H1 (cell line): ENCODE data around the gene PRPF18. TPM values are rescaled to one million over a fixed set of nuclear protein-coding genes. Genes with fewer than 3 reads are reported as not detected.

ENCODE experiments used
- CTCF ChIA-PET: fragments of 300-600 bp; sonication (Branson Sonifier 250); formaldehyde crosslinking; loops from one replicate; lab custom pipeline; 2021; ENCODE audit not compliant: partially characterized antibody; lab: Charles Lee
- POLR2A ChIA-PET: fragments of 300-600 bp; sonication (Branson Sonifier 250); formaldehyde crosslinking; loops from one replicate; lab custom pipeline; 2021; ENCODE audit warnings: inconsistent platforms; ENCODE audit not compliant: partially characterized antibody; lab: Charles Lee
- DNase-seq, 2 experiments: peaks; one replicate each; pipeline versions ENCODE4 v3.0.0 to v3.0.0-alpha.2; 2010 to 2022; ENCODE audit warnings: low spot score in 2 of 2, low read depth in 1 of 2, mixed read lengths in 1 of 2
- FAIRE-seq: peaks from 2 replicates; lab custom pipeline; 2011; peaks lifted over from hg19 to GRCh38; lab: Jason Lieb, UNC
- H2AFZ ChIP-seq: 2 replicates; pipeline ENCODE4 v1.8.1; 2012; ENCODE audit warnings: low read length, inconsistent platforms
- H2AK5ac ChIP-seq: 2 replicates; pipeline ENCODE4 v1.6.1; 2013; ENCODE audit warnings: low read depth, low read length
- H2BK120ac ChIP-seq: replicated peaks from 2 replicates; pipeline ENCODE3; 2013; ENCODE audit warnings: low read depth, low read length, inconsistent platforms
- H2BK12ac ChIP-seq: 2 replicates; pipeline ENCODE4 v1.6.1; 2013; ENCODE audit warnings: low read depth, low read length
- H2BK15ac ChIP-seq: 2 replicates; pipeline ENCODE4 v1.6.1; 2013; ENCODE audit warnings: low read length
- H2BK20ac ChIP-seq: 2 replicates; pipeline ENCODE4 v1.6.1; 2013; ENCODE audit warnings: low read length
- H2BK5ac ChIP-seq: 2 replicates; pipeline ENCODE4 v1.6.1; 2013; ENCODE audit warnings: low read depth, low read length
- H3K14ac ChIP-seq: 2 replicates; pipeline ENCODE4 v1.6.1; 2013; ENCODE audit warnings: inconsistent platforms; ENCODE audit not compliant: insufficient read length
- H3K18ac ChIP-seq: 2 replicates; pipeline ENCODE4 v1.6.1; 2013; ENCODE audit warnings: low read length; ENCODE audit errors: extremely low read depth
- H3K23ac ChIP-seq: 2 replicates; pipeline ENCODE4 v1.6.1; 2013; ENCODE audit warnings: inconsistent platforms; ENCODE audit not compliant: insufficient read length
- H3K23me2 ChIP-seq: 2 replicates; pipeline ENCODE4 v1.6.1; 2013; ENCODE audit warnings: low read depth, low read length
- H3K27ac ChIP-seq: 2 replicates; pipeline ENCODE4 v1.6.1; 2011; ENCODE audit warnings: low read depth, low read length, inconsistent platforms
- H3K27me3 ChIP-seq, 4 experiments: replicated peaks in 1 of 4; 1 replicate in 1 of 4; 2 replicates in 3 of 4; pipeline versions ENCODE4 v1.6.1 to v1.8.1; 2011 to 2013; ENCODE audit warnings: low read length in 3 of 4, mild to moderate bottlenecking in 3 of 4, inconsistent platforms in 2 of 4, mixed read lengths in 2 of 4, moderate library complexity in 1 of 4; ENCODE audit not compliant: control insufficient read depth in 3 of 4, insufficient read depth in 3 of 4; ENCODE audit errors: extremely low read depth in 1 of 4
- H3K36me3 ChIP-seq, 4 experiments: 2 replicates each; pipeline versions ENCODE4 v1.6.1 to v1.8.1; 2011 to 2013; ENCODE audit warnings: mild to moderate bottlenecking in 4 of 4, low read length in 3 of 4, moderate library complexity in 2 of 4, control low read depth in 1 of 4, inconsistent platforms in 1 of 4; ENCODE audit not compliant: insufficient read depth in 4 of 4, control insufficient read depth in 2 of 4
- H3K4ac ChIP-seq: replicated peaks from 2 replicates; pipeline ENCODE3; 2013; ENCODE audit warnings: low read length, low read depth, mixed read lengths, inconsistent platforms; ENCODE audit not compliant: insufficient read length
- H3K4me1 ChIP-seq, 4 experiments: replicated peaks in 1 of 4; 1 replicate in 1 of 4; 2 replicates in 3 of 4; pipeline versions ENCODE4 v1.6.1 to v1.8.1; 2011 to 2013; ENCODE audit warnings: low read length in 3 of 4, inconsistent platforms in 2 of 4, mixed read lengths in 1 of 4; ENCODE audit not compliant: insufficient read depth in 4 of 4, control insufficient read depth in 3 of 4
- H3K4me2 ChIP-seq, 2 experiments: 2 replicates each; pipeline versions ENCODE4 v1.6.1 to v1.8.1; 2011 to 2013; ENCODE audit warnings: low read depth in 2 of 2, low read length in 2 of 2, control low read depth in 1 of 2, inconsistent platforms in 1 of 2, mild to moderate bottlenecking in 1 of 2; ENCODE audit not compliant: insufficient read depth in 1 of 2
- H3K4me3 ChIP-seq, 4 experiments: fragments of 200-600, 300-600 bp in 1 of 4; sonication (generic), shearing (Covaris generic), sonication (Bioruptor Twin) in 1 of 4; 2 replicates each; pipeline versions ENCODE4 v1.5.1 to v1.8.1; 2011 to 2016; ENCODE audit warnings: low read length in 4 of 4, low read depth in 3 of 4, control low read depth in 2 of 4, inconsistent platforms in 2 of 4, mild to moderate bottlenecking in 2 of 4, mixed read lengths in 1 of 4, moderate library complexity in 1 of 4; ENCODE audit not compliant: insufficient read depth in 2 of 4; ENCODE audit errors: extremely low read depth in 1 of 4
- H3K56ac ChIP-seq: replicated peaks from 2 replicates; pipeline ENCODE3; 2013; ENCODE audit warnings: low read depth, mild to moderate bottlenecking, mixed read lengths, low read length, inconsistent platforms; ENCODE audit not compliant: insufficient read length
- H3K79me1 ChIP-seq: 2 replicates; pipeline ENCODE4 v1.6.1; 2013; ENCODE audit warnings: low read depth, low read length, control low read depth
- H3K79me2 ChIP-seq, 2 experiments: 2 replicates each; pipeline versions ENCODE4 v1.6.1 to v1.8.1; 2012 to 2013; ENCODE audit warnings: low read length in 2 of 2, mild to moderate bottlenecking in 2 of 2, inconsistent platforms in 1 of 2; ENCODE audit not compliant: insufficient read depth in 2 of 2, control insufficient read depth in 1 of 2
- H3K9ac ChIP-seq, 4 experiments: replicated peaks in 1 of 4; 1 replicate in 1 of 4; 2 replicates in 3 of 4; pipeline versions ENCODE4 v1.6.1 to v1.8.1; 2011 to 2013; ENCODE audit warnings: low read depth in 3 of 4, low read length in 3 of 4, control low read depth in 2 of 4, mild to moderate bottlenecking in 2 of 4, moderate library complexity in 2 of 4, inconsistent platforms in 1 of 4; ENCODE audit errors: extremely low read depth in 1 of 4
- H3K9me3 ChIP-seq, 2 experiments: 2 replicates each; pipeline versions ENCODE4 v1.6.1 to v1.8.1; 2012 to 2013; ENCODE audit warnings: mild to moderate bottlenecking in 2 of 2, moderate library complexity in 2 of 2, control low read depth in 1 of 2, inconsistent platforms in 1 of 2, low read depth in 1 of 2, low read length in 1 of 2, mixed read lengths in 1 of 2; ENCODE audit not compliant: insufficient read depth in 2 of 2
- H4K20me1 ChIP-seq, 2 experiments: replicated peaks in 1 of 2; 2 replicates each; pipeline versions ENCODE3 to v1.8.1; 2011 to 2013; ENCODE audit warnings: inconsistent platforms in 2 of 2, low read length in 2 of 2, mild to moderate bottlenecking in 1 of 2; ENCODE audit not compliant: insufficient read depth in 2 of 2, control insufficient read depth in 1 of 2
- H4K5ac ChIP-seq: 2 replicates; pipeline ENCODE4 v1.6.1; 2013; ENCODE audit warnings: low read length, low read depth, mixed read lengths, inconsistent platforms; ENCODE audit not compliant: insufficient read length
- H4K8ac ChIP-seq: 2 replicates; pipeline ENCODE4 v1.8.0; 2013; ENCODE audit warnings: mild to moderate bottlenecking, moderate library complexity, low read length, inconsistent platforms; ENCODE audit not compliant: insufficient read depth; ENCODE audit errors: extremely low read depth
- H4K91ac ChIP-seq: replicated peaks from 2 replicates; pipeline ENCODE3; 2013; ENCODE audit warnings: low read length, mixed read lengths, inconsistent platforms; ENCODE audit not compliant: insufficient read length
- CBX8 ChIP-seq: fragments of 300-800, 300-1000 bp; sonication (generic); IDR thresholded peaks from 2 replicates; pipeline ENCODE4 v1.7.1; 2016; ENCODE audit warnings: low read depth, low read length, borderline replicate concordance
- CEBPB ChIP-seq: IDR thresholded peaks from 2 replicates; pipeline ENCODE4 v1.6.1; 2012; ENCODE audit warnings: low read depth, low read length
- EP300 ChIP-seq, 2 experiments: IDR thresholded peaks; 1 replicate in 1 of 2; 2 replicates in 1 of 2; pipeline ENCODE4 v1.6.1; 2011 to 2012; ENCODE audit warnings: low read depth in 2 of 2, low read length in 2 of 2, mild to moderate bottlenecking in 2 of 2, borderline replicate concordance in 1 of 2, inconsistent platforms in 1 of 2, moderate library complexity in 1 of 2
- KDM4A ChIP-seq: IDR thresholded peaks from one replicate; pipeline ENCODE4 v1.7.1; 2012; ENCODE audit warnings: low read depth, mild to moderate bottlenecking, moderate library complexity, low read length, inconsistent platforms; ENCODE audit not compliant: severe bottlenecking
- MAFK ChIP-seq: IDR thresholded peaks from 2 replicates; pipeline ENCODE4 v1.6.1; 2012; ENCODE audit warnings: low read depth, mild to moderate bottlenecking, improper control_type of control experiment, low read length
- SIX5 ChIP-seq: IDR thresholded peaks from 2 replicates; pipeline ENCODE4 v1.6.1; 2011; ENCODE audit warnings: mild to moderate bottlenecking, low read depth, low read length
- SP4 ChIP-seq: IDR thresholded peaks from 2 replicates; pipeline ENCODE4 v1.6.1; 2012; ENCODE audit warnings: low read length, inconsistent platforms
- TCF12 ChIP-seq: IDR thresholded peaks from 2 replicates; pipeline ENCODE4 v1.6.1; 2011; ENCODE audit warnings: low read depth, mild to moderate bottlenecking, low read length
- YY1 ChIP-seq: IDR thresholded peaks from 2 replicates; pipeline ENCODE4 v1.6.1; 2011; ENCODE audit warnings: low read depth, mild to moderate bottlenecking, low read length
- WGBS, 2 experiments: shearing (Covaris generic) in 1 of 2; methylation state at CpG; one replicate each; pipeline versions ENCODE4 v1.1.6 to v1.1.7; 2013 to 2015; ENCODE audit warnings: low lambda C conversion rate in 2 of 2, mixed read lengths in 2 of 2, inconsistent platforms in 1 of 2, low coverage in 1 of 2, missing lambda C conversion rate in 1 of 2; ENCODE audit not compliant: insufficient replicate concordance in 2 of 2, insufficient coverage in 1 of 2, insufficient read length in 1 of 2; ENCODE audit errors: extremely low coverage in 1 of 2, missing lambda C conversion rate in 1 of 2; 5-methylcytosine and 5-hydroxymethylcytosine counted together
- polyA plus RNA-seq, 7 experiments: library from polyadenylated mRNA; depleted of rRNA in 3 of 7; stranded (reverse) in 5 of 7; unstranded in 2 of 7; fragments of >200 nt in 5 of 7; fragments of 200-250 nt in 2 of 7; gene quantifications; 1 replicate in 5 of 7; 2 replicates in 1 of 7; 4 replicates in 1 of 7; pipeline versions ENCODE4 v1.2.1 to v1.2.3, GENCODE V29; 2011 to 2013; ENCODE audit warnings: missing spikeins in 2 of 7, mixed read lengths in 2 of 7
- total RNA-seq: library from RNA; stranded (reverse); fragmentation: NEBNext Ultra II Directional; extraction: Animal tissue kit (Norgen Biotek cat#: 25700); gene quantifications from 2 replicates; pipeline ENCODE4 v1.2.1, GENCODE V29; 2021
- TF ChIP-seq, protein P1 (sequence below): IDR thresholded peaks from 2 replicates; pipeline ENCODE4 v1.6.1; 2012; ENCODE audit warnings: inconsistent platforms
- TF ChIP-seq, protein P2 (sequence below): IDR thresholded peaks from 2 replicates; pipeline ENCODE4 v1.6.1; 2011; ENCODE audit warnings: low read length, improper control_type of control experiment

The PRPF18 gene
- total and polyA plus RNA-seq, 2 of the 8 experiments (the other 6 are each of a cell fraction or from before 2014, with no cell fraction given) = 3.8 to 12.6 TPM

DNA sequence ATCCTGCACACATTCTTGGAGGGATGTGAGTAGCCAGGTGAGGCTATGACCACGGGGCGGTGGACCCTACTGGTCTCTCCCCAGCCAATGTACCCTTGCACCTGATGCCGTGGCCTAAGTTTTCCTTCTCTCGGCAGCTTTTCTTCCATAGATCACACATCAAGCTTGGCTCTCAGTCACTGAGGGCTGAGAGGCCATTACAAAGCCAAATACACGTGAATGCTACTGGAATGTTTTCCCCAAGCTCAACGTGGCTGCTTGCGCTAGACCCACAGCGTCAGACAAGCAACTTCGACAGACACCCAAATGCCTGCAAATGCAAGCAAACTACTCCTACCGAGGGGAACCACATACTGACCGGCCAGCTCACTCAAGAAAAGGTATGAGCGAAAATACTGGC, 83.1 kb downstream of the PRPF18 start:
- Histone ChIP-seq H3K9me3 (no peaks in the 10 kb centered on the region), H2BK12ac (no peak overlapping the region), H2AK5ac (no peak overlapping the region), H3K23ac (no peak overlapping the region), H3K18ac (no peak overlapping the region), H3K4me3 (no peak overlapping the region), H3K79me2 (no peaks in the 10 kb centered on the region), H3K27me3 (no peaks in the 10 kb centered on the region), H3K4ac (no peak overlapping the region), H3K79me1 (no peaks in the 10 kb centered on the region), H3K4me2 (no peak overlapping the region), H4K5ac (no peak overlapping the region), H4K20me1 (peaks cover 0 to 5% of the 10 kb centered on the region in 2 experiments), H4K91ac (no peak overlapping the region), H2AFZ (no peak overlapping the region), H3K23me2 (no peaks in the 10 kb centered on the region), H3K56ac (no peak overlapping the region), H3K36me3 (peaks cover 2 to 17% (median 7%) of the 10 kb centered on the region in 4 experiments; a peak in 5 of 8 replicates), H4K8ac (no peak overlapping the region; the same call in 1 of the 2 replicates), H3K4me1 (peaks cover 3 to 11% (median 10%) of the 10 kb centered on the region in 4 experiments), H3K27ac (no peak overlapping the region), H3K9ac (no peak overlapping the region), H2BK120ac (no peak overlapping the region), H2BK20ac (no peak overlapping the region), H2BK15ac (no peak overlapping the region), H3K14ac (no peak overlapping the region), H2BK5ac (no peak overlapping the region)
- ChIA-PET CTCF (interaction anchor here (1.7 kb wide), 1 partner anchor 10 kb away, joined by 6 read pairs; no protein-coding TSS in a partner anchor), POLR2A (no interaction called here)
- WGBS, 2 experiments = 92% methylated on average over 12 of the region's 12 CpGs; no CpG with 5 or more reads in 1 of the 2 experiments
- DNase-seq (no peak), FAIRE-seq (no peak)
- TF ChIP-seq KDM4A (no peak), SIX5 (no peak), MAFK (no peak), TCF12 (no peak), CBX8 (no peak), SP4 (no peak), CEBPB (no peak), YY1 (no peak), EP300 (IDR thresholded peaks at IDR 0.05; ENCODE audit: borderline replicate concordance in 1 of 2, low read depth in 2 of 2, low read length in 2 of 2) (no peak)
- TF ChIP-seq, protein P1, sequence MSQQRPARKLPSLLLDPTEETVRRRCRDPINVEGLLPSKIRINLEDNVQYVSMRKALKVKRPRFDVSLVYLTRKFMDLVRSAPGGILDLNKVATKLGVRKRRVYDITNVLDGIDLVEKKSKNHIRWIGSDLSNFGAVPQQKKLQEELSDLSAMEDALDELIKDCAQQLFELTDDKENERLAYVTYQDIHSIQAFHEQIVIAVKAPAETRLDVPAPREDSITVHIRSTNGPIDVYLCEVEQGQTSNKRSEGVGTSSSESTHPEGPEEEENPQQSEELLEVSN = no peak
- TF ChIP-seq, protein P2, sequence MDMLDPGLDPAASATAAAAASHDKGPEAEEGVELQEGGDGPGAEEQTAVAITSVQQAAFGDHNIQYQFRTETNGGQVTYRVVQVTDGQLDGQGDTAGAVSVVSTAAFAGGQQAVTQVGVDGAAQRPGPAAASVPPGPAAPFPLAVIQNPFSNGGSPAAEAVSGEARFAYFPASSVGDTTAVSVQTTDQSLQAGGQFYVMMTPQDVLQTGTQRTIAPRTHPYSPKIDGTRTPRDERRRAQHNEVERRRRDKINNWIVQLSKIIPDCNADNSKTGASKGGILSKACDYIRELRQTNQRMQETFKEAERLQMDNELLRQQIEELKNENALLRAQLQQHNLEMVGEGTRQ = no peak
